HG03175 (cell line): Measurements from ENCODE around the gene HSP90AB1.

ENCODE experiments used
- ATAC-seq: cut with Tn5 transposase; IDR thresholded peaks from one replicate; pipeline ENCODE4 v1.9.1; 2021; ENCODE audit warnings: mild to moderate bottlenecking, moderate library complexity; ENCODE audit not compliant: unreplicated experiment

Gene HSP90AB1

GRCh38 chr6:44265722-44266233 lies 18.9 kb downstream of the HSP90AB1 start:
- ATAC-seq, result no peak

- peak; percentile 26 for ATAC-seq
These were observed 19.4 kb downstream of the HSP90AB1 start for GRCh38 chr6:44266347-44266746.

- no peak for ATAC-seq
These were observed 20.4 kb downstream of the HSP90AB1 start for GRCh38 chr6:44267252-44267651.

GRCh38 chr6:44268095-44268628 lies 21.3 kb downstream of the HSP90AB1 start:
- no peak for ATAC-seq

- no peak for ATAC-seq
These were observed 22.4 kb downstream of the HSP90AB1 start for GRCh38 chr6:44269178-44269920.

GRCh38 chr6:44269921-44270525 lies 23.1 kb downstream of the HSP90AB1 start, which contains the start of gene TMEM151B:
Gene TMEM151B, plus strand, starts transcription at chr6:44270450. Its CDS starts 293 bp downstream, at chr6:44270743.
- ATAC-seq, result no peak

- no peak for ATAC-seq
These were observed 23.9 kb downstream of the HSP90AB1 start for GRCh38 chr6:44270526-44271405.

- ATAC-seq, result no peak
These were observed 24.5 kb downstream of the HSP90AB1 start for GRCh38 chr6:44271406-44271723.

- no peak for ATAC-seq
These were observed 25.0 kb downstream of the HSP90AB1 start for GRCh38 chr6:44271914-44272313.

- no peak for ATAC-seq
These were observed 25.6 kb downstream of the HSP90AB1 start for GRCh38 chr6:44272529-44272928.

- no peak for ATAC-seq
These were observed 26.2 kb downstream of the HSP90AB1 start for GRCh38 chr6:44272999-44273566.

- no peak for ATAC-seq
These were observed 26.7 kb downstream of the HSP90AB1 start for GRCh38 chr6:44273617-44274016.

- ATAC-seq, result no peak
These were observed 28.4 kb downstream of the HSP90AB1 start for GRCh38 chr6:44275271-44275748.

- no peak for ATAC-seq
These were observed 29.1 kb downstream of the HSP90AB1 start for GRCh38 chr6:44275749-44276648.

- no peak for ATAC-seq
These were observed 30.1 kb downstream of the HSP90AB1 start for GRCh38 chr6:44276667-44277640.

GRCh38 chr6:44277763-44278162 lies 30.9 kb downstream of the HSP90AB1 start:
- no peak for ATAC-seq

GRCh38 chr6:44278315-44278714 lies 31.4 kb downstream of the HSP90AB1 start:
- no peak for ATAC-seq
